Fibroblast of skin of right quadriceps (primary cell): ENCODE measurements around the gene ECSCR.
"Not testable (repeated sequence)": the region's sequence is repeated elsewhere in the genome, so short reads cannot be mapped to it uniquely, and the experiment has no call there.

ENCODE experiments used
- DNase-seq: peaks from one replicate; pipeline ENCODE4 v3.0.0-alpha.2; 2013

The ECSCR gene

GRCh38 chr5:139410121-139410992, 52.2 kb downstream of the ECSCR start:
- DNase-seq: no peak

GRCh38 chr5:139409116-139409515, 53.4 kb downstream of the ECSCR start:
- not testable (repeated sequence) for DNase-seq

- no peak for DNase-seq
Observed at GRCh38 chr5:139408191-139408590, 54.4 kb downstream of the ECSCR start.

- DNase-seq: no peak
Observed at GRCh38 chr5:139407517-139407916, 55.0 kb downstream of the ECSCR start.

GRCh38 chr5:139406963-139407362, 55.6 kb downstream of the ECSCR start:
- no peak for DNase-seq

- no peak for DNase-seq
Observed at GRCh38 chr5:139404484-139404840, 58.1 kb downstream of the ECSCR start.

GRCh38 chr5:139403787-139404483, 58.6 kb downstream of the ECSCR start, which contains the start of gene SPATA24:
SPATA24 (minus strand) TSS chr5:139404089; CDS start chr5:139404060, 29 bp downstream.
- peak; percentile 98 for DNase-seq

- DNase-seq: no peak
Observed at GRCh38 chr5:139403418-139403786, 59.1 kb downstream of the ECSCR start.

- DNase-seq: no peak
Observed at GRCh38 chr5:139402561-139403158, 59.9 kb downstream of the ECSCR start.

- DNase-seq: no peak
Observed at GRCh38 chr5:139401546-139401945, 61.0 kb downstream of the ECSCR start.

- no peak for DNase-seq
Observed at GRCh38 chr5:139399501-139400121, 62.9 kb downstream of the ECSCR start.
